SK-N-MC (cell line): ENCODE results near the gene GMDS.

Source experiments
- DNase-seq: peaks from one replicate; pipeline ENCODE4 v3.0.0-alpha.2; 2011; ENCODE audit warnings: low read depth, low spot score
- H3K27ac ChIP-seq: fragments of 200-600 bp; sonication (generic); 2 replicates; pipeline ENCODE4 v1.5.1; 2016; ENCODE audit warnings: mixed run types
- H3K36me3 ChIP-seq: fragments of 200-600 bp; sonication (generic); 2 replicates; pipeline ENCODE4 v1.6.1; 2017; ENCODE audit warnings: antibody characterized with exemption, low read length, mixed read lengths; ENCODE audit not compliant: insufficient read depth
- H3K4me3 ChIP-seq: fragments of 200-600 bp; sonication (generic); 2 replicates; pipeline ENCODE4 v1.5.1; 2016
- H3K9ac ChIP-seq: fragments of 200-600 bp; sonication (generic); 2 replicates; pipeline ENCODE4 v1.8.0; 2017; ENCODE audit warnings: mixed run types, mixed read lengths; ENCODE audit not compliant: insufficient read length
- H3K9me3 ChIP-seq: fragments of 200-600 bp; sonication (generic); 2 replicates; pipeline ENCODE4 v1.6.1; 2017; ENCODE audit warnings: low read depth, mild to moderate bottlenecking, antibody characterized with exemption, low read length, moderate library complexity, mixed read lengths
- EZH2 ChIP-seq: fragments of 200-600 bp; sonication (generic); IDR thresholded peaks from one replicate; pipeline ENCODE4 v1.6.1; 2017; ENCODE audit warnings: antibody characterized with exemption
- FOXP2 ChIP-seq: optimal IDR thresholded peaks from 2 replicates; pipeline ENCODE3; 2011; ENCODE audit warnings: mild to moderate bottlenecking, moderate library complexity; ENCODE audit not compliant: insufficient read depth; ENCODE audit errors: extremely low read length, control extremely low read depth
- POLR2AphosphoS5 ChIP-seq: IDR thresholded peaks from 2 replicates; pipeline ENCODE4 v1.6.1; 2012; ENCODE audit warnings: mild to moderate bottlenecking, low read depth, low read length, borderline replicate concordance

The GMDS gene

DNA sequence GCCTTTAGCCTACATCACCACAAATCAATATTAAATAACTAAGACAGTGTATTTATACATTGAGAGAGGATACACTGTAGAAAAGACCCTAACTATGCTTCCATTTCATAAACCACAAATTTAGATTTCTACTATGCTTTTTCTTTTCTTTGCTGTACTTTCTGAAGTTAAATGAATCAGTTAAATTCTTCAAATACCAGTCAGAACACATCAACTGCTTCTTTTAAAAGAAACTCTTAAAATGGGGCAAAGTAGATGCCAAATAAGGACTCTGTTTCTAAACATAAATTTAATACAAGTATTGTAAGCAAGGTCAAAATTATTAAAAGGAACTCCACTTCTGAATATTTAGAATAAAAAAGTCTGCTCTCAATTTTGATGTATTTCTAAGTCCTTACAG lies 76.9 kb downstream of the GMDS start:
- H3K4me3 ChIP-seq, result no peak overlapping the region
- TF ChIP-seq EZH2 (no peak), FOXP2 (no peak), POLR2AphosphoS5 (no peak)
- no peak overlapping the region for H3K9ac ChIP-seq
- no peaks in the 10 kb centered on the region for H3K9me3 ChIP-seq
- H3K27ac ChIP-seq, result no peak overlapping the region
- H3K36me3 ChIP-seq, result no peaks in the 10 kb centered on the region
- DNase-seq, result no peak

DNA sequence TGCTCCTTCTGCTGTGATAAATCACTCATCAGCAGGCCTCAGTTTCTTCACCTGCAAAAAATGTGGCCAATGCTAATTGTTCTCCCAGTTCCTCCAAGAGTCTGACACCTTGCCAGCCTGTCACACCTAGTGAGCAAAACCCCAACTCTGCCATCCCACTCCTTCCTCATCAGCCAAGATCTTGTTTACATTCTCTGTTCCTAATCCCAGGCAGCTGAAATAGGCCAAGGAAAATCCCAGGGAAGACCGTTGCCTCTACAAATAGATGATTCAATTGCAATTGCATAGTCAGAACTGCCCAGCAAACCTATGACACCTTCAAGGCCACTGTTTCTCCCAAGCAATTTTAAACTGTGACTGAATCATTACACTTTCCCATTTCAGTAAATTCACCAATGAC lies 78.7 kb downstream of the GMDS start:
- Histone ChIP-seq H3K9me3 (no peaks in the 10 kb centered on the region), H3K4me3 (no peak overlapping the region), H3K36me3 (no peaks in the 10 kb centered on the region), H3K9ac (no peak overlapping the region), H3K27ac (no peak overlapping the region)
- DNase-seq, result no peak
- TF ChIP-seq POLR2AphosphoS5, result no peak
- TF ChIP-seq FOXP2, result no peak
- no peak for TF ChIP-seq EZH2

DNA sequence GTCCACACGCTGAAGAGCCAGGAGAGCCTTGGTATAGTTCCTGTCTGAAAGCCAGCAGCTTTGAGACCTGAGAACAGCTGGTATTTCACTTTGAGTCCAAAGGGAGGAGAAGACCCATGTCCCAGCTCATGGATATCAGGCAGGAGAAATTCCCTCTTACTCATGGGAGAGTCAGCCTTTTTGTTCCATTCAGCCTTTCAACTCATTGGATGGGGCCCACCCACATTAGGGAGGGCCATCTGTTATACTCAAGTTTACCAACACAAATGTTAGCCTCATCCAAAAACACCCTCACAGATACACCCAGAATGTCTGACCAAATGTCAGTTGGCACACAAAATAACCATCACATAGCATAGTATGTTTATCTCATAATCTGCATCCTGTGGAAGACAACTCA lies 80.1 kb downstream of the GMDS start:
- TF ChIP-seq POLR2AphosphoS5 (no peak), EZH2 (no peak), FOXP2 (no peak)

DNA sequence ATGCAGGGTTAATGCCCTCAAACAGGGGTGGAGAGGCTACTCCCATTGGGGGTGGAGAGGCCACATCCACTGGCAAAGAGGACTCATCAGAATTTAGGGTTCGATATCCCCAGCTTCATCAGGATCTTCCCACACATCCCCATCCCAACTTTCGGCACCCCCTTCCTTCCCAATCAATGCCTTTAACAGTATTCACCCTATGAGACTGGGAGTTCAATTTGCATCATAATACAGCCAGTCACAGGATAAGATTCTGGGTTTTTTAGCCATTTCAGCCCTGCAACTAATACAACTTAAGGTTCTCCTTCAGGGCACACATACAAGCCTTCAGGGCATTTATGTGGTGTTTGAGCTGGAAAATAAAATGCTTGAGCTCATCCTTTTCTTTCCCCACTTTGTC lies 80.9 kb downstream of the GMDS start:
- H3K27ac ChIP-seq, result no peak overlapping the region
- no peak overlapping the region for H3K4me3 ChIP-seq
- TF ChIP-seq FOXP2 (no peak), POLR2AphosphoS5 (no peak), EZH2 (no peak)
- H3K9ac ChIP-seq, result no peak overlapping the region
- no peaks in the 10 kb centered on the region for H3K9me3 ChIP-seq
- H3K36me3 ChIP-seq, result no peaks in the 10 kb centered on the region
- no peak for DNase-seq

More for the DNA sequence above, 80.1 kb downstream of the GMDS start:
- no peaks in the 10 kb centered on the region for H3K9me3 ChIP-seq
- no peak overlapping the region for H3K27ac ChIP-seq
- no peak for DNase-seq
- H3K36me3 ChIP-seq, result no peaks in the 10 kb centered on the region
- H3K9ac ChIP-seq, result no peak overlapping the region
- H3K4me3 ChIP-seq, result no peak overlapping the region

DNA sequence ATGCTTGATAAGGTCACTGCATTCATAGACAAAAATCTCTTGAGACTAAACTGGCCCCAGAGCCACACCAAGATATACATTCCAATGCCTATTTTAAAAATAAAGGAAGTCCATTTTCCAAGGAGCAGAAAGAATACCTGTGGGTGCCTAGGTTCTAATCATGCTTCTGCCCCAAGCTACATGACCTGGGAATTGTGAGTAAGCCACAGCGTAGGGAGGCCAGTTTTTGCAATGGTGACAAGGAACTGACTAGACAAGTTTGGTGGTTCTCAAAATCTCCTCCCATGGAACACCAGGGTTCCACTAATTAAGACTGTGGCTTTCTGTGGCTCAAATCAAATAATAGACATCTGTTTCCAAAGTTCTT lies 83.3 kb downstream of the GMDS start:
- Histone ChIP-seq H3K27ac (no peak overlapping the region), H3K9me3 (no peaks in the 10 kb centered on the region), H3K9ac (no peak overlapping the region), H3K4me3 (no peak overlapping the region), H3K36me3 (no peaks in the 10 kb centered on the region)
- TF ChIP-seq POLR2AphosphoS5, result no peak
- DNase-seq, result no peak

DNA sequence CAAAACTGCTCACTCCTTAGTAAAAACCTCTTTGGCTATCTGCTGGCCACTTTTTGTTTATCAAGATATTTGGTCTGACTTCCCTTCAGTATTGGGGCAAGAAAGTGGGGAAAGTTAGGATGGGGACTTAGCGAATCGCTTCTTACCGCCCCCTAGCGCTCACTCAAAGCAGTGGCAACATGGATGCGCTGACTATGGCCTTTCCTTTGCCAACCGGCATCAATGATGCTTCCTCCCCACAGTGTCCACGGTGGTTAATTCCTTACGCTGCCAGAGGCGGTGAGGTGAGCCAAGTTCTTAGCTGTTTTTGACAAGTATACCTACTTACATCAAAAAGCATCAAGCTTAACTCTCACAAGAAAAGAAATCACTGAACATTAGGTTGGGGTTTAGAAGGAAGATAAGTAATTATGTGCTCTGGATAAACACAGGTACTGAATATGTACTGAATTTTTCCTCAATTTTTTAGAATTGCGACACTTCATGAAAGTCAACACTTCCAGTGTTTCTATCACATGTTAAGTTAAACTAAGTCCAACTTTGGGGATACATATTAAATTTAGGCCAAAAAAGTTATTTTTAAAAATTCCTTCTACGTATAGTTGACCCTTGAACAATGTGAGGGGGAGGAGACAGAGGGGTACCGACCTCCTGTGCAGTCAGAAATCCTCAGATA lies 86.7 kb downstream of the GMDS start:
- Histone ChIP-seq H3K9ac (no peak overlapping the region), H3K4me3 (no peak overlapping the region), H3K36me3 (no peaks in the 10 kb centered on the region), H3K9me3 (no peaks in the 10 kb centered on the region), H3K27ac (no peak overlapping the region)
- TF ChIP-seq EZH2 (no peak), POLR2AphosphoS5 (no peak), FOXP2 (no peak)
- no peak for DNase-seq

DNA sequence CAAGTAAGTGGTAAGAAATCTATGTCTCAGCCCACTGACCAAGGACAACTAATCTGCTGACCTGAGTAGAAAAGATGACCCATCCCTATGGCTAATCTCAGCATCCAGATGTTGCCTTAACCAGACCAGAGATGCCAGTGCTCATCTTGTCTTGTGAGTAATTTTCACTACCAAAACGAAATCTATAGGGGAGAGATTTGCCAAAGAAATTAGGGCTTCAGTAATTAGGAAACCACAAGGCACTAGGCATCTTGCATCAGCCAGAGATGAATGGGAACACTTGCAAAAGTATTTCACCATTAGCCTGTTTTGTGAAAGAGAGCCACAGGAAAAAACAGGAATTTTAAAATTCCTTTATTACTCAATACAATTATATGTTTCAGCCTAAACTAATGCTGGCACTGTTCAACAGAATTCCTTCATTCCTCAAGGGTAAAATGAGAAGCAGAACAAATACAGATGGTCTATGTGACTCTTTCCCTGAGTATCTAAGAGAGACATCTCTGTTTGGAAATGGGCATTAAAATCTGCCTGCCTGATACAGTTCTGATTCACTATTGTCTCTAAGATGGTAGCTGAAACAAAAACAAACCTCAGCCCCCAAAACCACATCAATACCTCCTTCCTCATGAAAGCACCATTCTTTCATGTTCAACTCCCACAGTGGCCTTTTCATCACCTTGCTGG lies 87.8 kb downstream of the GMDS start:
- Histone ChIP-seq H3K4me3 (peak overlapping the region; percentile 11; the same call in 1 of the 2 replicates), H3K36me3 (no peaks in the 10 kb centered on the region), H3K27ac (peak overlapping the region; percentile 75), H3K9me3 (no peaks in the 10 kb centered on the region), H3K9ac (no peak overlapping the region)
- DNase-seq, result peak; percentile 61
- TF ChIP-seq FOXP2, result no peak
- TF ChIP-seq EZH2, result no peak
- no peak for TF ChIP-seq POLR2AphosphoS5

DNA sequence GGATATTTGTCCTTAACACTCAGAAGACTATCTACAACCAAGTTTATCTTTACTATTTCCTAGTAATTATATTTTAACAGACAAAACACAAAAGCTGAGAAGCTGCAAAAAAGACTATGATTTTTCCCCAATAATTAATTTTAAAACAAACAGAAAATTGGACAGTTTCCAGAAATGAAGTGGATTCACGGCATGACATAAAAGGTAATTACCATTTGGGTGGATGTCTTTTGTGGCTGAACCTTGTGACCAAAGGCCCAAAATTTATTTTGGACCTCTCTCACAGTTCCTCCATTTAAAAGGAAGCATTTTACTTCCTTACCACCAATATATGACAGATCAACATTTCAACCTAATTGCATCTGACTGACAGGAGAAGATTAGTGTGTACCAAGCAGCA lies 90.2 kb downstream of the GMDS start:
- Histone ChIP-seq H3K9ac (no peak overlapping the region), H3K4me3 (no peak overlapping the region), H3K36me3 (no peaks in the 10 kb centered on the region), H3K9me3 (no peaks in the 10 kb centered on the region), H3K27ac (no peak overlapping the region)
- TF ChIP-seq EZH2 (no peak), FOXP2 (no peak), POLR2AphosphoS5 (no peak)
- no peak for DNase-seq
